RPMI7951 (cell line): ENCODE measurements around the gene WFS1. TPM values are rescaled to one million over a fixed set of nuclear protein-coding genes. Genes with fewer than 3 reads are reported as not detected.

Experiments used
- DNase-seq: peaks from one replicate; pipeline ENCODE4 v3.0.0-alpha.2; 2012; ENCODE audit warnings: low read depth
- total RNA-seq: library from RNA; depleted of rRNA; stranded (reverse); fragments of >200 nt; shearing (Covaris generic); gene quantifications from 2 replicates; pipeline ENCODE4 v1.2.3, GENCODE V29; 2014

Gene WFS1
- total RNA-seq, 1 experiment from 2014 or later = 28.4 TPM

- no peak for DNase-seq
Observed at GRCh38 chr4:6300359-6300758, 30.7 kb downstream of the WFS1 start.

- no peak for DNase-seq
Observed at GRCh38 chr4:6301051-6301731, 31.5 kb downstream of the WFS1 start.

DNA sequence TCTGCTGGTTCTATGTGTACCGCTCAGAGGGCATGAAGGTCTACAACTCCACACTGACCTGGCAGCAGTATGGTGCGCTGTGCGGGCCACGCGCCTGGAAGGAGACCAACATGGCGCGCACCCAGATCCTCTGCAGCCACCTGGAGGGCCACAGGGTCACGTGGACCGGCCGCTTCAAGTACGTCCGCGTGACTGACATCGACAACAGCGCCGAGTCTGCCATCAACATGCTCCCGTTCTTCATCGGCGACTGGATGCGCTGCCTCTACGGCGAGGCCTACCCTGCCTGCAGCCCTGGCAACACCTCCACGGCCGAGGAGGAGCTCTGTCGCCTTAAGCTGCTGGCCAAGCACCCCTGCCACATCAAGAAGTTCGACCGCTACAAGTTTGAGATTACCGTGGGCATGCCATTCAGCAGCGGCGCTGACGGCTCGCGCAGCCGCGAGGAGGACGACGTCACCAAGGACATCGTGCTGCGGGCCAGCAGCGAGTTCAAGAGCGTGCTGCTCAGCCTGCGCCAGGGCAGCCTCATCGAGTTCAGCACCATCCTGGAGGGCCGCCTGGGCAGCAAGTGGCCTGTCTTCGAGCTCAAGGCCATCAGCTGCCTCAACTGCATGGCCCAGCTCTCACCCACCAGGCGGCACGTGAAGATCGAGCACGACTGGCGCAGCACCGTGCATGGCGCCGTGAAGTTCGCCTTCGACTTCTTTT lies 32.2 kb downstream of the WFS1 start:
- DNase-seq = no peak

- DNase-seq = no peak
Observed at GRCh38 chr4:6302869-6303268, 33.2 kb downstream of the WFS1 start.

GRCh38 chr4:6303943-6304342 lies 34.3 kb downstream of the WFS1 start:
- no peak for DNase-seq

DNA sequence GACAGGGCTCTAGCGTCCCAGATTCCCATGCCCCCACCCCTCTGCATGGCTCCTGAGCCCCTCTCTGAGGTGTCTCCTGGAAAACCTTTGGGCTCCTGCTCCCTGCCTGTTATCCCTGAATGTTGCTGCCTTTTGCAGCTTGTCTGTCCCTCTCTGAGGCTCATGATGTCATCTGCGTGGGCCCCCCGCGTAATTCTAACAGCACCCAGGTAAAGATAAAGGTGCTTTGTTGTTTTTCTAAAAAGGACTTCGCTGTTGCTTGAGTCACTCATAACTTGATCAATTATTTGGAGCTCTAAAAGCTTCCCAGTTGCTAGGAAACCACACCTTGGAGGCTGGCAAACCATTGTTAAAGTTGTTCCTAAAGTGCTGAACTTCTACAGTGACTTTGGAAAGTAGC lies 36.6 kb downstream of the WFS1 start:
- no peak for DNase-seq

DNA sequence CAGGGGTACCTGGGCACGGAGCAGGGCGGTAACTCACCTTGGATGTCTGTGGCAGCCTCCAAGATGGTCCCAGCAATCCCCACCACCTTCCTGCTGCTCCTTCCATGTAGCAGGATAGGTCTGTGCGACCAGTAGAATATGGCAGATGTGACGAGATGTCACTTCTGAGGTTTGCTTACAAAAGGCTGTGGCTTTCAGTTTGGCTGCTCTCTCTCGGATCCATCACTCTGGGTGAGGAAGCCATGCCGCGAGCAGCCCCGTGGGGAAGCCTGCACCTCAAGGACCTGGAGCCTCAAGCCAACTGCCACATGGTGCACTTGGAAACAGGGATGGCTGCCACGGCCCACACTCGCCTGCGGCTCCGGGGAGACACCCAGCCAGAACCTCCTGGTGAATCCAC lies 37.6 kb downstream of the WFS1 start:
- peak; percentile 4 for DNase-seq

DNA sequence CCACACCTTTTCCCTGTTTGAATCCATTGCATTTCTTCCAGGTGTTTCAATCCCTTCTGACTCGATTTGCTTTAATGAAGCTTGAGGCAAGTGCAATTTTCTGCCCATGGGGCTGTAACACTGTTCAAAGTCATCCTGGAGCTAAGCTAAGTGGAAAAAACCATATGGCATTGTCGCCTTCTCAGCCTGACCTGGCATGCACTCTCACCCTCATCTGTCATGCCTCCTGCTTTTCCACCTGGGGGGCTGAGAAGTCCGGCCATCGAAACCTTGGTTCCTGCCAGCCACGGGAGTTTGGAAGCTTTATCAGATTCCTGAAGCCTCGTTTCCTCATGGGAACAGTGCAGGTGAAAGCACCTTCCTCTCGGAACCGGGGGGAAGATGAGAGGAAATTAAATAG lies 38.2 kb downstream of the WFS1 start:
- DNase-seq = no peak

- DNase-seq = no peak
Observed at GRCh38 chr4:6308899-6309643, 39.4 kb downstream of the WFS1 start.

- no peak for DNase-seq
Observed at GRCh38 chr4:6309777-6310176, 40.1 kb downstream of the WFS1 start.

GRCh38 chr4:6313216-6313615 lies 43.6 kb downstream of the WFS1 start:
- DNase-seq = no peak

GRCh38 chr4:6316461-6317003 lies 46.9 kb downstream of the WFS1 start:
- DNase-seq = no peak

DNA sequence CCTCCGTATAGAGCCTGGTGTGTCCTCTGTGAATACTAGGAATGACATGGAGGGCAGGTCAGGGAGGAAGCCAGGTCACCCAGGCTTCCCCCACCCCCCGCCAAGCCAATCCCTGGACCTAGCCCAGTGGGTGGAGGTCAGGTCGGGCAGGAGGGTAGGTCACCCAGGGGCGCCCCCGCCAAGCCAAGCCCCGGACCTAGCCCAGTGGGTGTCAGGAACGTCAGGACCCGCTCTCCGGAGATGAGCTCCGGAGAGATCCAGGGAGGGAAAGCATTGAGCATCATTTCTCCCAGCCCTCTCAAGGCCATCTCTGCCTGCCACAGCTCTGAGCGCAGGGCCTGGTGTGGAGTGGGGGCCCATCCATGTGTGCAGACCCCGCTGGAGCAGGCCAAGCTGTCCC lies 48.6 kb downstream of the WFS1 start:
- no peak for DNase-seq

GRCh38 chr4:6319530-6320150 lies 50.0 kb downstream of the WFS1 start:
- DNase-seq = no peak

GRCh38 chr4:6320663-6321062 lies 51.0 kb downstream of the WFS1 start:
- no peak for DNase-seq

GRCh38 chr4:6321361-6321760 lies 51.7 kb downstream of the WFS1 start:
- DNase-seq = no peak

- DNase-seq = no peak
Observed at GRCh38 chr4:6322067-6322760, 52.6 kb downstream of the WFS1 start.

GRCh38 chr4:6322761-6323566 lies 53.3 kb downstream of the WFS1 start:
- DNase-seq = peak; percentile 69

DNA sequence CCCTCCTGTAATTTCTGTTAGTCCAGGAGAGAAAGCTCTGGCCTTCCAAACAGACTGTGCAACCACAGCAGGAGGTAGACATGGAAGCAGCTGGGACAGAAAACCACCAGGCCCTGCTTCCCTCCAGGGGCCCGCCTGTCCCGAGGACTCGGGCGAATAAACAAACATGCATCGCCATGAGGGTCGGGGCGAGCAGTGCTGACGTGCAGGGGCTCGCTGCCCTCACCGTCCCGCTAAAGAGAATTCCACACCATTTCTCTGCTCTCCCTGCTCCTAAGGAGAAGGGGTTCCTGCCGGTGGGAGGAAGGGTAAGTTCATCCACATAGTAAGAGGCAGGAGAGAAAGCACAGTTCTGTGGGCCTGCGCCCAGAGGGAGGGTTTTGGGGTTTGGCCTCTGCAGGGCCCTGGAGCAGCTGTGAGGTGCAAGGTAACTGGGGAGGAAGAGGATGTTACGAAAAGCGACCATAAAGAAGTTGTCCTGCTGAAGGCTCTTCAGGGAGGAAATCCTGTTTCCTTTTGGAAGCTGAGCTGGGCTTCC lies 54.9 kb downstream of the WFS1 start:
- no peak for DNase-seq
